Loucy (cell line): ENCODE data around the gene PHYKPL.

Experiments used
- CTCF ChIP-seq: fragments of 200-600 bp; sonication (generic); conservative IDR thresholded peaks from 2 replicates; pipeline ENCODE4 v1.5.1; 2014; ENCODE audit warnings: mild to moderate bottlenecking, antibody characterized with exemption, low read length
- EZH2phosphoT487 ChIP-seq: fragments of 200-600 bp; IDR thresholded peaks from 2 replicates; pipeline ENCODE4 v1.6.1; 2018; ENCODE audit warnings: antibody characterized with exemption, mild to moderate bottlenecking, moderate library complexity, borderline replicate concordance

GRCh38 chr5:178238711-178239592, 6.3 kb upstream of the PHYKPL start:
- TF ChIP-seq CTCF: no peak
- TF ChIP-seq EZH2phosphoT487: no peak
